Measurements from ENCODE around the gene OAS3.

The OAS3 gene

GRCh38 chr12:112938751-112939150, 477 bp downstream of the OAS3 start:
- CTCF ChIA-PET: no interaction called here

GRCh38 chr12:112939761-112940381, 1.6 kb downstream of the OAS3 start:
- DNase-seq (ENCODE audit: extremely low spot score): no peak
- no peak for TF ChIP-seq SP1 (IDR thresholded peaks at IDR 0.05)
- no peak for TF ChIP-seq FOXA1 (IDR thresholded peaks at IDR 0.05)
- no peak for TF ChIP-seq PKNOX1 (IDR thresholded peaks at IDR 0.05)
- no peak for TF ChIP-seq BHLHE40 (IDR thresholded peaks at IDR 0.05; ENCODE audit: borderline replicate concordance)
- no peak for TF ChIP-seq LEF1 (IDR thresholded peaks at IDR 0.05; ENCODE audit: borderline replicate concordance)
- no peak for TF ChIP-seq ARNT (IDR thresholded peaks at IDR 0.05)
- ChIA-PET CTCF (no interaction called here), POLR2A (no interaction called here)

More at GRCh38 chr12:112938751-112939150, 477 bp downstream of the OAS3 start:
- POLR2A ChIA-PET: interaction anchor here (1.1 kb wide), 1 partner anchor 12 kb away, joined by 4 read pairs; no protein-coding TSS in a partner anchor
- TF ChIP-seq FOXK2 (IDR thresholded peaks at IDR 0.05) (no peak), SP1 (IDR thresholded peaks at IDR 0.05) (no peak), TARDBP (IDR thresholded peaks at IDR 0.05) (no peak), ZNF384 (IDR thresholded peaks at IDR 0.05) (no peak), LEF1 (IDR thresholded peaks at IDR 0.05; ENCODE audit: borderline replicate concordance) (no peak), L3MBTL2 (conservative IDR thresholded peaks at IDR 0.05) (no peak), SUZ12 (IDR thresholded peaks at IDR 0.05) (no peak), FOXM1 (IDR thresholded peaks at IDR 0.05; ENCODE audit: borderline replicate concordance) (no peak), NFRKB (IDR thresholded peaks at IDR 0.05) (no peak), HDGF (IDR thresholded peaks at IDR 0.05; ENCODE audit: borderline replicate concordance) (no peak)
- DNase-seq (ENCODE audit: extremely low spot score): no peak

- CTCF ChIA-PET: interaction anchor here (0.6 kb wide), 2 partner anchors 10 to 41 kb away, joined by 3 read pairs; no protein-coding TSS in a partner anchor
- TF ChIP-seq ZNF384 (IDR thresholded peaks at IDR 0.05) (no peak), FOXA1 (IDR thresholded peaks at IDR 0.05) (no peak), L3MBTL2 (conservative IDR thresholded peaks at IDR 0.05) (no peak), NFRKB (IDR thresholded peaks at IDR 0.05) (no peak), LEF1 (IDR thresholded peaks at IDR 0.05; ENCODE audit: borderline replicate concordance) (no peak), FOXM1 (IDR thresholded peaks at IDR 0.05; ENCODE audit: borderline replicate concordance) (no peak), HDGF (IDR thresholded peaks at IDR 0.05; ENCODE audit: borderline replicate concordance) (no peak), CTBP1 (IDR thresholded peaks at IDR 0.05; ENCODE audit: borderline replicate concordance) (no peak), SUZ12 (IDR thresholded peaks at IDR 0.05) (no peak), ARNT (IDR thresholded peaks at IDR 0.05) (no peak), PKNOX1 (IDR thresholded peaks at IDR 0.05) (no peak), TARDBP (IDR thresholded peaks at IDR 0.05) (no peak), FOXK2 (IDR thresholded peaks at IDR 0.05) (no peak), SP1 (IDR thresholded peaks at IDR 0.05) (no peak), ELF4 (IDR thresholded peaks at IDR 0.05) (no peak)
- no peak for DNase-seq (ENCODE audit: extremely low spot score)
- POLR2A ChIA-PET: no interaction called here
These were observed 3.5 kb downstream of the OAS3 start for GRCh38 chr12:112941528-112942335.

GRCh38 chr12:112942572-112942971, 4.3 kb downstream of the OAS3 start:
- CTCF ChIA-PET: interaction anchor here (0.6 kb wide), 2 partner anchors 9 to 42 kb away, joined by 3 read pairs; no protein-coding TSS in a partner anchor
- TF ChIP-seq HDGF (IDR thresholded peaks at IDR 0.05; ENCODE audit: borderline replicate concordance) (no peak), FOXK2 (IDR thresholded peaks at IDR 0.05) (no peak), SUZ12 (IDR thresholded peaks at IDR 0.05) (no peak), FOXM1 (IDR thresholded peaks at IDR 0.05; ENCODE audit: borderline replicate concordance) (no peak), NFRKB (IDR thresholded peaks at IDR 0.05) (no peak), FOXA1 (IDR thresholded peaks at IDR 0.05) (no peak), L3MBTL2 (conservative IDR thresholded peaks at IDR 0.05) (no peak), LEF1 (IDR thresholded peaks at IDR 0.05; ENCODE audit: borderline replicate concordance) (no peak), PKNOX1 (IDR thresholded peaks at IDR 0.05) (no peak), ZNF384 (IDR thresholded peaks at IDR 0.05) (no peak), ELF4 (IDR thresholded peaks at IDR 0.05) (no peak), TARDBP (IDR thresholded peaks at IDR 0.05) (no peak), SP1 (IDR thresholded peaks at IDR 0.05) (no peak), ARNT (IDR thresholded peaks at IDR 0.05) (no peak), BHLHE40 (IDR thresholded peaks at IDR 0.05; ENCODE audit: borderline replicate concordance) (no peak), CTBP1 (IDR thresholded peaks at IDR 0.05; ENCODE audit: borderline replicate concordance) (no peak)

GRCh38 chr12:112944024-112944690, 5.9 kb downstream of the OAS3 start:
- ChIA-PET POLR2A (no interaction called here), CTCF (no interaction called here)
- TF ChIP-seq L3MBTL2 (conservative IDR thresholded peaks at IDR 0.05): no peak
- TF ChIP-seq FOXM1 (IDR thresholded peaks at IDR 0.05; ENCODE audit: borderline replicate concordance): no peak
- no peak for TF ChIP-seq PKNOX1 (IDR thresholded peaks at IDR 0.05)
- no peak for TF ChIP-seq ARNT (IDR thresholded peaks at IDR 0.05)
- TF ChIP-seq BHLHE40 (IDR thresholded peaks at IDR 0.05; ENCODE audit: borderline replicate concordance): no peak
- no peak for TF ChIP-seq LEF1 (IDR thresholded peaks at IDR 0.05; ENCODE audit: borderline replicate concordance)
- TF ChIP-seq NFRKB (IDR thresholded peaks at IDR 0.05): no peak
- no peak for TF ChIP-seq SP1 (IDR thresholded peaks at IDR 0.05)
- no peak for DNase-seq (ENCODE audit: extremely low spot score)

More at GRCh38 chr12:112942572-112942971, 4.3 kb downstream of the OAS3 start:
- no peak for DNase-seq (ENCODE audit: extremely low spot score)
- POLR2A ChIA-PET: no interaction called here

Measured in HEK293T (cell line).